ENCODE results near the gene GCG. TPM values are rescaled to one million over a fixed set of nuclear protein-coding genes. Genes with fewer than 3 reads are reported as not detected.

GCG gene
- not detected for total RNA-seq

DNA sequence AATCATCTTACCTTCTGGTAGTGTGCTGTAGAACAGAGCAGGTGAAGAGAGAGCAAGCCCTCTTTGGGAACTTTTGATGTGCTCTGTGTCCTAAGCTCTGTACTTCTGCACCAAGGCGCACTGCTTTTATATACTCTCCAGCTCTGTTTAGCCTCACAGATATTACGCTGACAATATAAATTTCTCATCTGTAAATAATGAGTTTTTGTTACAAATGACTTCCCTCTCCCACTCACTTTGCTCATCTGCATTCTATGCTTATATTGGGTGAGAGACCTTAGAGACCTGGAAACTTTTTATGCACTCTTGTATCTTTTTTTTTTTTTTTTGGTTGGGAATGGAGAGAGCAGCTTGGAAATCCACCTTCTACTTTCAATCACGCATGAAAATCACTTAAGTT, at the start of gene GCG:
Gene GCG (minus strand): TSS at position 101 of the 400 bp plus-strand sequence. CDS start 3,069 bp downstream, outside the sequence.
- ChIA-PET POLR2A (no interaction called here), CTCF (interaction anchor here (0.8 to 4.9 kb wide), 10 partner anchors 8 to 163 kb away, joined by 3 to 87 read pairs (median 6); no protein-coding TSS in a partner anchor)
- DNase-seq (no peak), ATAC-seq (no peak)
- Mint-ChIP-seq H3K9me3 (ENCODE audit: low read depth) (no peaks in the 10 kb centered on the region), H3K36me3 (ENCODE audit: low read depth) (no peaks in the 10 kb centered on the region), H3K27ac (no peak within 1 kb of the TSS), H3K4me1 (no peaks in the 10 kb centered on the region), H3K27me3 (peaks cover 27% of the 10 kb centered on the region), H3K4me3 (no peak within 1 kb of the TSS)
- intact Hi-C loops (cut with DNase I, micrococcal nuclease) = loop anchor here in 1 of 2 experiments (5.0 kb wide), 1 partner anchor 70 kb away; no protein-coding TSS in a partner anchor

DNA sequence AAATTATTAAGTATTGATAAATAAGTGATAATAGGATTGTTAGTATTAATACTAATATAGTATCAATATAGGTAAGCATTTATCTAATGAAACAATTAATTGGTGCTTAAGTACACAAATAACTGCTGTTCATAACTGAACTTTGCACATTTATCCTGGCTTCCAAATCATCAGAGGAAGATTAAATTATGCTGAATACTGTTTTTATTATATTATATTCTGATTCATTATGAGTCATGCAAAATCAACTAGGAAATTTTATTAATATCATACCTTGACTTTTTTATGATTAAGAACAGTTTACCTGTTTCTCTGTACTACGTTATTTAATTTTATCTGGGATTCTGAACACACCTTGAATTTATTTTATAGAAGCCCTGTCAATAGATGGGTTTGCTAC, 48.6 kb upstream of the GCG start:
- Mint-ChIP-seq H3K4me3 (no peak overlapping the region), H3K9me3 (ENCODE audit: low read depth) (no peaks in the 10 kb centered on the region), H3K36me3 (ENCODE audit: low read depth) (no peaks in the 10 kb centered on the region), H3K27ac (no peak overlapping the region), H3K27me3 (peaks cover 10% of the 10 kb centered on the region), H3K4me1 (peaks cover 9% of the 10 kb centered on the region)
- DNase-seq (no peak), ATAC-seq (no peak)
- intact Hi-C loops (cut with DNase I, micrococcal nuclease) = no loop called here
- ChIA-PET POLR2A (no interaction called here), CTCF (no interaction called here)

DNA sequence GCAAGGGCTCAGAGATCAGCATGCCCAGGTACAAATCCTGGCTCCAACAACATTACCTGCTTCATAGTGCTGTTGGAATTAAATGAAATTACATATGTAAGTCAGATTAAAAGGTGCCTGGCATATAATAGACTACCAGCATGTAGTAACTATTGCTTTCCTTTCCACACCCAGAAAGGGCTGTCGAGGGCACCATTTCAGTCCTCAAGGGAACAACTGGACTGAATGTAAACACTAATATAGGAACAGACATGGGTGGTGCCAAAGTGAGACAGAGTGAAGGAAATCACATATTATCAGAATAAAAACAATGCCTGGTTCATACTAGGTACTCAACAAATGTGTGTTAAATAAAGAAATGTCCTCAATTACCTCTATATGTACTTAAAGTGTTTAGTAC, 47.9 kb upstream of the GCG start:
- Mint-ChIP-seq H3K4me1 (peaks cover 9% of the 10 kb centered on the region), H3K4me3 (no peak overlapping the region), H3K9me3 (ENCODE audit: low read depth) (no peaks in the 10 kb centered on the region), H3K27ac (no peak overlapping the region), H3K27me3 (peaks cover 10% of the 10 kb centered on the region), H3K36me3 (ENCODE audit: low read depth) (no peaks in the 10 kb centered on the region)
- ChIA-PET POLR2A (no interaction called here), CTCF (no interaction called here)
- intact Hi-C loops (cut with DNase I, micrococcal nuclease) = no loop called here
- ATAC-seq = no peak
- DNase-seq = no peak

DNA sequence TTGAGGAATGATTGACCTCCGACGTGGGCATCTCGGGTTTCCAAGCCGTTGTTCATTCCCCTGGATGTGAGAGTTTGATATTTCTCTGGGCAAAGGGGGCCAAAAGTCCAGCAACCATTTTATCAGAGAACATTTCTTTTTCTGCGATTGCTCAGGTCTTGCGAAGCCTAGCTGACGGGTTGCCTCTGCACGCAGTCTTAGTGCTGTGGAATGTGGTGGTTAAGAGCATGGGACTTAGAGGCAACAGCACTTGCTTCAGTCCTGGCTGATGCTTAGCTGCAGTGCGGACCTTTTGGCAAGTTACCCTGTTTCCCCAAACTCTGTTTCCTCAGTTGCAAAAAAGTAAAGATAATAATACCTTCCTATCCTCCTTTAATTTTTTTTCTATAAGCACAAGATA, 46.2 kb upstream of the GCG start:
- POLR2A ChIA-PET = no interaction called here

DNA sequence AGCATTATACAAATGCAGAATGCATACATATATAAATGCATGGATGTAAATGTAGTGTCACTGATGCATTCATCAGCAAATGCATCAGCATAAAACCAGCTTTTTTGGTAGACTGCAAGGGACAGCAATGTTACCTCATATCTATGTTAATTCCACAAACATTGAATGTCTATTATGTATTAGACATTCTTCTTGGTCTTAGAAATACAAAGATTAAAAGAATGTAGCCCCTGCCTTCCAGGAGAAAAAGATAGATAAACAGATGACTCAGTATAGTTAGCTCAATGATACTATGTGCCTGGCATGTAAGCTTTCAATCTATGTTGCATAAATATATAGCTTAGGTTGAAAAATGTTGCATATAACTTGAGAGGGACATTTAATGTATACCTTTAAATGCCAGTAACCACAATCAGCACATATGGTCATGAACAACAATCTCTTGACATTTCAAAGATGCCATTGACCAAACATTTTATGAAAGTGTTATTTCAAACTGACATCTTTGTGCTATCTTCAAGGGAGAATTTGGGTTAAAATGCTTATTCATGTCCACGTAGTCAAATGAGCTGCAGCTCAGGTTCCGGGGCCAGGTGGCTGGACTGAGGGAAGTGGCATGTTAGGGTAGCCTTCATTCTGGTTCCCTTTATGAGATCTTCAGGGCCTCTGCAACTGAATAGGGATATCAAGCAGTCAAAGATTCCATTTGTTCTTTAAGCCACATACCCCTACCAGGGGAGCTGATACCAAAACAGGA, 45.2 kb upstream of the GCG start:
- no peak overlapping the region for H3K4me3 Mint-ChIP-seq
- ATAC-seq (no peak), DNase-seq (no peak)
- ChIA-PET CTCF (interaction anchor here (1.0 to 1.3 kb wide), 2 partner anchors 10 to 104 kb away, joined by 3 read pairs; no protein-coding TSS in a partner anchor), POLR2A (no interaction called here)
- peaks cover 9% of the 10 kb centered on the region for H3K4me1 Mint-ChIP-seq
- H3K27me3 Mint-ChIP-seq = peaks cover 24% of the 10 kb centered on the region
- no peaks in the 10 kb centered on the region for H3K36me3 Mint-ChIP-seq (ENCODE audit: low read depth)
- H3K27ac Mint-ChIP-seq = no peak overlapping the region
- intact Hi-C loops (cut with DNase I, micrococcal nuclease) = no loop called here
- H3K9me3 Mint-ChIP-seq (ENCODE audit: low read depth) = no peaks in the 10 kb centered on the region

More for the DNA sequence above, 46.2 kb upstream of the GCG start:
- CTCF ChIA-PET = interaction anchor here (0.8 to 1.0 kb wide), 2 partner anchors 16 to 24 kb away, joined by 3 read pairs; no protein-coding TSS in a partner anchor
- Mint-ChIP-seq H3K4me3 (no peak overlapping the region), H3K4me1 (peaks cover 9% of the 10 kb centered on the region), H3K9me3 (ENCODE audit: low read depth) (no peaks in the 10 kb centered on the region), H3K36me3 (ENCODE audit: low read depth) (no peaks in the 10 kb centered on the region), H3K27ac (no peak overlapping the region), H3K27me3 (peaks cover 17% of the 10 kb centered on the region)
- no peak for DNase-seq
- ATAC-seq = no peak
- intact Hi-C loops (cut with DNase I, micrococcal nuclease) = no loop called here

DNA sequence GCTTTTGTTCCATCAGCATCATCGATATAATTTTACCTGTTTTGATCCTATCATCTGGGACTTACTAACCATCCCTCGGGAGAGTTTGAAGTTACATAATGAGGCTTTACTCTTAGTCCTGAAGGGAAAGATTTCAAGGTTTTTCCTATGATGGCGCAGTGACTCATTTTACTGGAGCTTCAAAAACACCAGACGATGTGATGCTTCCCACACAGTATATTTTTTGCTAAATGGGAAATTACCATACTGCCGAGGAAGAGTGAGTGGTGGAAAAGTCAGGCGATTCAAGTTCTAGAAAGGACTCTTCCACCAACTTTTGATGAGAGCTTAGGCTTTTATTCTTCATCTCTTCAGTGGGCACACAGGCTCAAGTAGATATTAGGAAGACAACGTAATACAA, 44.6 kb upstream of the GCG start:
- no peak overlapping the region for H3K4me3 Mint-ChIP-seq
- H3K4me1 Mint-ChIP-seq = peaks cover 9% of the 10 kb centered on the region
- DNase-seq = no peak
- H3K27ac Mint-ChIP-seq = no peak overlapping the region
- H3K36me3 Mint-ChIP-seq (ENCODE audit: low read depth) = no peaks in the 10 kb centered on the region
- ATAC-seq = peak; percentile 47
- H3K27me3 Mint-ChIP-seq = peaks cover 30% of the 10 kb centered on the region
- intact Hi-C loops (cut with DNase I, micrococcal nuclease) = no loop called here
- ChIA-PET CTCF (interaction anchor here (1.0 to 1.3 kb wide), 2 partner anchors 9 to 104 kb away, joined by 3 read pairs; no protein-coding TSS in a partner anchor), POLR2A (no interaction called here)
- no peaks in the 10 kb centered on the region for H3K9me3 Mint-ChIP-seq (ENCODE audit: low read depth)

DNA sequence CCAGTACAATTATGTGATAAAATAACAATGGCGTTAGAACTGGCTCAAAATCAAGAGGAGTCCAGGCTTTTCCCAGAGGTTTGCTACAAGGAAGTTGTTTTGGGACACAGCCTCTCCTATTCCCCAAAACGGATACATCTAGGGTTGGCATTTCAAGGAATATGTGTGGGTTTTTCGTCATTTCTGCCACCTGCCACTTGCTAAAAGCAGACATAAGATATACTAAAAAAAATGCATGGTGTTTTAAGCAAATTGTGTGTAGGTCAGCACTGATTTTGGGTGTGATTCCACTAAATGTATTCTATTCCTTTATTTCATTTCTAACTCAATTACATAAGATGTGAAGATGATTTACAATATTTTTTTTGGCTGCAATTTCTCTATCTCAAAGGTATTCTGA, 36.4 kb upstream of the GCG start:
- POLR2A ChIA-PET = no interaction called here
- Mint-ChIP-seq H3K27ac (no peak overlapping the region), H3K9me3 (ENCODE audit: low read depth) (no peaks in the 10 kb centered on the region), H3K4me3 (no peak overlapping the region), H3K36me3 (ENCODE audit: low read depth) (no peaks in the 10 kb centered on the region), H3K4me1 (peaks cover 4% of the 10 kb centered on the region), H3K27me3 (peaks cover 21% of the 10 kb centered on the region)
- CTCF ChIA-PET = interaction anchor here (1.2 to 1.7 kb wide), 2 partner anchors 9 to 34 kb away, joined by 3 to 4 read pairs; no protein-coding TSS in a partner anchor
- ATAC-seq (no peak), DNase-seq (no peak)
- intact Hi-C loops (cut with DNase I, micrococcal nuclease) = no loop called here

DNA sequence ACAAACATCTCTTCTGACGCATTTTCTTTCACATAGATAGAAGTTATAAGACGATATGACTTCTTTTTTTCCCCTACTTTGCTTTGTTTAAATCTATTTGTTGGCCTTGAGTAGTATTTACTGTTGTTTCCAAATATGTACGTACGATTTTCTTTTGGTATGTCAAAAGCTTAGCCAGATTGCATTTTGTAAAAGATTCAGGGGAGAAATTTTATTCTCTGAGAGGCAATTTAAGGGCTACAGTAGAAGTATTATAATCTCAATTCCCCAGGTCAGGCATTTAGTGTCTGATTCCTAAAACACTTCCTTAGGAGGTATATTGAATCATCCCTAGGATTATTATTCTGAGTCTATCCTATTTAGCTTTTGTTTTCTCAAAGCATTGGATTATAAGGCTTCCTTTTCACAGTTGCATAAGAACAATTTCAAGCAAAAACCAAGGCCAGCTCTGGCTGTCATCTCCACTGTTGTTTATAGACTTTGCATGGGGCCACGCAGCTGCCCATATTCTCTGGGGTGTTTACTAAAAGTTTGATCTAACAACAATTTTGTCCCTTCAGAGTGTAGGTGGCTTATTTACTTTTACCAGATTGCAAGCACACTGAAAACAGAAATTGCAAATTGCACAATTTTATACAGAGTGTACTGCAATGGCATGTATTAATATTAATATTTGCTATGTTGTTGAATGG, 33.6 kb upstream of the GCG start:
- no peaks in the 10 kb centered on the region for H3K9me3 Mint-ChIP-seq (ENCODE audit: low read depth)
- peaks cover 4% of the 10 kb centered on the region for H3K4me1 Mint-ChIP-seq
- H3K27ac Mint-ChIP-seq = no peak overlapping the region
- H3K4me3 Mint-ChIP-seq = no peak overlapping the region
- intact Hi-C loops (cut with DNase I, micrococcal nuclease) = no loop called here
- no peaks in the 10 kb centered on the region for H3K36me3 Mint-ChIP-seq (ENCODE audit: low read depth)
- DNase-seq (no peak), ATAC-seq (no peak)
- H3K27me3 Mint-ChIP-seq = peaks cover 4% of the 10 kb centered on the region
- ChIA-PET POLR2A (no interaction called here), CTCF (interaction anchor here (1.3 kb wide), 2 partner anchors 61 to 112 kb away, joined by 3 to 4 read pairs; no protein-coding TSS in a partner anchor)

DNA sequence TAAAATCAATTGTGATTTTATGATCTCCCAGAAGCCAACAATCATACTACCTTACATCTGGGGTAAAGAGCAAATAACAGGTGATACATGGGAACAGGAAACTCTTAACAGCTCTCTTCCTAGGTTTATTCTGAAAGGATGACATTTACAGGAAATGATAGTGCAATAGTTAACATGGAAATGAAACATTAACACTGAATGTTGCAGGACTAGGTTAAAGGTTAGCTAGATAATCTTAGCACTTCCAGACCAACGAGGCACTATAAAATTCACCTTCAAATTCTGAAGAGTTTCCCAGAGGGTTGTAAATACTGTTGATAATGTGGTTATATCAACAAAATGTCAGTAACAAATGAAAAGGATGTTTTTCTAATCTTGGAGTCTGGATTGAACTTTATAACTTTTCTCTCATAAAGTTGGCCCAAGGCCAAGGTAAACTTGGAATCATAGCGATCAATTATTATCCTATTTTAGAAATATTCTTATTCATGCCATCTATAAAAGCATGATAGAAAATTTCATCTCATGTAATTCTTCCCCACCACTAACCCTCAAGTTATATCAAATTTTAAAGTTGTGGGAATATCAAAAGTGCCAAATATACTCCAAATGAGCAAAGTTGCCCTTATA, 32.9 kb upstream of the GCG start:
- Mint-ChIP-seq H3K27me3 (peaks cover 4% of the 10 kb centered on the region), H3K4me1 (peaks cover 4% of the 10 kb centered on the region), H3K27ac (no peak overlapping the region), H3K4me3 (no peak overlapping the region), H3K36me3 (ENCODE audit: low read depth) (no peaks in the 10 kb centered on the region), H3K9me3 (ENCODE audit: low read depth) (no peaks in the 10 kb centered on the region)
- intact Hi-C loops (cut with DNase I, micrococcal nuclease) = no loop called here
- ATAC-seq (no peak), DNase-seq (no peak)
- CTCF ChIA-PET = interaction anchor here (0.6 to 1.3 kb wide), 3 partner anchors 60 to 150 kb away, joined by 3 to 4 read pairs (median 4); no protein-coding TSS in a partner anchor
- POLR2A ChIA-PET = no interaction called here

DNA sequence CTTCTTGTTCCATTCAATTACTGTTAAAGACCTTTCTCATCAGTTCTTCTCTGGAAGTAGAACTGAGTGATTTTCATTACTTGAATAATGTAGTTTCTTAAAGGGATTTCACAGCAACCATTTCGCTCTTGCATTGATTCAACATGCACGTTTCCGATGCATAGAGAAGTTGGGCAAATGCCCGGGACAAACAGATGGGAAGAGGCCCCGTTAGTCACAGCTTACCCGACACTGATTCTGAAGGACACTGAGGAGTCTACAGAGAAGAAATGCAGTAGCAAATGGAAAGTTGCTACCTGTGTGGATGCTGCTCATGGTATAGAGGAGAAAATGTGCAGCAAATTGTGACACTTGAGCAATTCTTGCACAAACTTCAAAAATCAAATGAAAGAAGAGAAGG, 32.3 kb upstream of the GCG start:
- H3K4me3 Mint-ChIP-seq = no peak overlapping the region
- ATAC-seq = no peak
- DNase-seq = no peak

DNA sequence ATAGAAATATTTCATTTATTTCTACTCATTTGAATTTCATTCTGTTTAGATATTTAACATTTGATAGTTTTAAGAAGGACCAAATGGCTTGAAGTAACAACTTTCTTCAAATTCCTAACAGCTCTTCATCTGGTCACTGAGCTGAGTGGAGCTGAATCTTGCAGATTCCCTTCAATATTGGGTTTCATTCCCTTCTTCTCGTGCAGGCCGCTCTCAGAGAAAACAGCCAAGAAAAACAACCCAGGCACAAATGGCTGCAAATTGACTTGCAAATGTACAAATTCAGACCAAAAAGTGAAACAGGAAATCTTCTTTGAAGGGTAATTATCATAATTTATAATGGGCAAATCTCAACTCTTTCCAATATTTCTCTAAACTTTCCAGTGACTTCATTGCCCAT, 30.3 kb upstream of the GCG start:
- Mint-ChIP-seq H3K4me1 (peaks cover 4% of the 10 kb centered on the region), H3K36me3 (ENCODE audit: low read depth) (no peaks in the 10 kb centered on the region), H3K9me3 (ENCODE audit: low read depth) (no peaks in the 10 kb centered on the region), H3K4me3 (no peak overlapping the region), H3K27ac (no peak overlapping the region), H3K27me3 (peaks cover 12% of the 10 kb centered on the region)
- intact Hi-C loops (cut with DNase I, micrococcal nuclease) = no loop called here
- no peak for DNase-seq
- ATAC-seq = no peak
- POLR2A ChIA-PET = no interaction called here
- CTCF ChIA-PET = interaction anchor here (1.0 to 1.5 kb wide), 3 partner anchors 14 to 39 kb away, joined by 3 read pairs; no protein-coding TSS in a partner anchor

More for the DNA sequence above, 32.3 kb upstream of the GCG start:
- H3K27ac Mint-ChIP-seq = no peak overlapping the region
- H3K4me1 Mint-ChIP-seq = peaks cover 4% of the 10 kb centered on the region
- POLR2A ChIA-PET = no interaction called here
- H3K9me3 Mint-ChIP-seq (ENCODE audit: low read depth) = no peaks in the 10 kb centered on the region
- CTCF ChIA-PET = interaction anchor here (0.6 kb wide), 2 partner anchors 114 to 151 kb away, joined by 3 to 4 read pairs; no protein-coding TSS in a partner anchor
- no peaks in the 10 kb centered on the region for H3K36me3 Mint-ChIP-seq (ENCODE audit: low read depth)
- intact Hi-C loops (cut with DNase I, micrococcal nuclease) = no loop called here
- peaks cover 6% of the 10 kb centered on the region for H3K27me3 Mint-ChIP-seq

Measured in activated CD4-positive, alpha-beta T cell treated with anti-CD3 and anti-CD28 coated beads for 36 hours (primary cell).